H1 (cell line): ENCODE data around the gene SULF2. TPM values are rescaled to one million over a fixed set of nuclear protein-coding genes. Genes with fewer than 3 reads are reported as not detected.

Experiments used
- CTCF ChIA-PET: fragments of 300-600 bp; sonication (Branson Sonifier 250); formaldehyde crosslinking; loops from one replicate; lab custom pipeline; 2021; ENCODE audit not compliant: partially characterized antibody; lab: Charles Lee
- POLR2A ChIA-PET: fragments of 300-600 bp; sonication (Branson Sonifier 250); formaldehyde crosslinking; loops from one replicate; lab custom pipeline; 2021; ENCODE audit warnings: inconsistent platforms; ENCODE audit not compliant: partially characterized antibody; lab: Charles Lee
- DNase-seq, 2 experiments: peaks; one replicate each; pipeline versions ENCODE4 v3.0.0 to v3.0.0-alpha.2; 2010 to 2022; ENCODE audit warnings: low spot score in 2 of 2, low read depth in 1 of 2, mixed read lengths in 1 of 2
- FAIRE-seq: peaks from 2 replicates; lab custom pipeline; 2011; peaks lifted over from hg19 to GRCh38; lab: Jason Lieb, UNC
- H2AFZ ChIP-seq: 2 replicates; pipeline ENCODE4 v1.8.1; 2012; ENCODE audit warnings: low read length, inconsistent platforms
- H2AK5ac ChIP-seq: 2 replicates; pipeline ENCODE4 v1.6.1; 2013; ENCODE audit warnings: low read depth, low read length
- H2BK120ac ChIP-seq: replicated peaks from 2 replicates; pipeline ENCODE3; 2013; ENCODE audit warnings: low read depth, low read length, inconsistent platforms
- H2BK12ac ChIP-seq: 2 replicates; pipeline ENCODE4 v1.6.1; 2013; ENCODE audit warnings: low read depth, low read length
- H2BK15ac ChIP-seq: 2 replicates; pipeline ENCODE4 v1.6.1; 2013; ENCODE audit warnings: low read length
- H2BK20ac ChIP-seq: 2 replicates; pipeline ENCODE4 v1.6.1; 2013; ENCODE audit warnings: low read length
- H2BK5ac ChIP-seq: 2 replicates; pipeline ENCODE4 v1.6.1; 2013; ENCODE audit warnings: low read depth, low read length
- H3K14ac ChIP-seq: 2 replicates; pipeline ENCODE4 v1.6.1; 2013; ENCODE audit warnings: inconsistent platforms; ENCODE audit not compliant: insufficient read length
- H3K18ac ChIP-seq: 2 replicates; pipeline ENCODE4 v1.6.1; 2013; ENCODE audit warnings: low read length; ENCODE audit errors: extremely low read depth
- H3K23ac ChIP-seq: 2 replicates; pipeline ENCODE4 v1.6.1; 2013; ENCODE audit warnings: inconsistent platforms; ENCODE audit not compliant: insufficient read length
- H3K23me2 ChIP-seq: 2 replicates; pipeline ENCODE4 v1.6.1; 2013; ENCODE audit warnings: low read depth, low read length
- H3K27ac ChIP-seq: 2 replicates; pipeline ENCODE4 v1.6.1; 2011; ENCODE audit warnings: low read depth, low read length, inconsistent platforms
- H3K27me3 ChIP-seq, 4 experiments: replicated peaks in 1 of 4; 1 replicate in 1 of 4; 2 replicates in 3 of 4; pipeline versions ENCODE4 v1.6.1 to v1.8.1; 2011 to 2013; ENCODE audit warnings: low read length in 3 of 4, mild to moderate bottlenecking in 3 of 4, inconsistent platforms in 2 of 4, mixed read lengths in 2 of 4, moderate library complexity in 1 of 4; ENCODE audit not compliant: control insufficient read depth in 3 of 4, insufficient read depth in 3 of 4; ENCODE audit errors: extremely low read depth in 1 of 4
- H3K36me3 ChIP-seq, 4 experiments: 2 replicates each; pipeline versions ENCODE4 v1.6.1 to v1.8.1; 2011 to 2013; ENCODE audit warnings: mild to moderate bottlenecking in 4 of 4, low read length in 3 of 4, moderate library complexity in 2 of 4, control low read depth in 1 of 4, inconsistent platforms in 1 of 4; ENCODE audit not compliant: insufficient read depth in 4 of 4, control insufficient read depth in 2 of 4
- H3K4ac ChIP-seq: replicated peaks from 2 replicates; pipeline ENCODE3; 2013; ENCODE audit warnings: low read length, low read depth, mixed read lengths, inconsistent platforms; ENCODE audit not compliant: insufficient read length
- H3K4me1 ChIP-seq, 4 experiments: replicated peaks in 1 of 4; 1 replicate in 1 of 4; 2 replicates in 3 of 4; pipeline versions ENCODE4 v1.6.1 to v1.8.1; 2011 to 2013; ENCODE audit warnings: low read length in 3 of 4, inconsistent platforms in 2 of 4, mixed read lengths in 1 of 4; ENCODE audit not compliant: insufficient read depth in 4 of 4, control insufficient read depth in 3 of 4
- H3K4me2 ChIP-seq, 2 experiments: 2 replicates each; pipeline versions ENCODE4 v1.6.1 to v1.8.1; 2011 to 2013; ENCODE audit warnings: low read depth in 2 of 2, low read length in 2 of 2, control low read depth in 1 of 2, inconsistent platforms in 1 of 2, mild to moderate bottlenecking in 1 of 2; ENCODE audit not compliant: insufficient read depth in 1 of 2
- H3K4me3 ChIP-seq, 4 experiments: fragments of 200-600, 300-600 bp in 1 of 4; sonication (generic), shearing (Covaris generic), sonication (Bioruptor Twin) in 1 of 4; 2 replicates each; pipeline versions ENCODE4 v1.5.1 to v1.8.1; 2011 to 2016; ENCODE audit warnings: low read length in 4 of 4, low read depth in 3 of 4, control low read depth in 2 of 4, inconsistent platforms in 2 of 4, mild to moderate bottlenecking in 2 of 4, mixed read lengths in 1 of 4, moderate library complexity in 1 of 4; ENCODE audit not compliant: insufficient read depth in 2 of 4; ENCODE audit errors: extremely low read depth in 1 of 4
- H3K56ac ChIP-seq: replicated peaks from 2 replicates; pipeline ENCODE3; 2013; ENCODE audit warnings: low read depth, mild to moderate bottlenecking, mixed read lengths, low read length, inconsistent platforms; ENCODE audit not compliant: insufficient read length
- H3K79me1 ChIP-seq: 2 replicates; pipeline ENCODE4 v1.6.1; 2013; ENCODE audit warnings: low read depth, low read length, control low read depth
- H3K79me2 ChIP-seq, 2 experiments: 2 replicates each; pipeline versions ENCODE4 v1.6.1 to v1.8.1; 2012 to 2013; ENCODE audit warnings: low read length in 2 of 2, mild to moderate bottlenecking in 2 of 2, inconsistent platforms in 1 of 2; ENCODE audit not compliant: insufficient read depth in 2 of 2, control insufficient read depth in 1 of 2
- H3K9ac ChIP-seq, 4 experiments: replicated peaks in 1 of 4; 1 replicate in 1 of 4; 2 replicates in 3 of 4; pipeline versions ENCODE4 v1.6.1 to v1.8.1; 2011 to 2013; ENCODE audit warnings: low read depth in 3 of 4, low read length in 3 of 4, control low read depth in 2 of 4, mild to moderate bottlenecking in 2 of 4, moderate library complexity in 2 of 4, inconsistent platforms in 1 of 4; ENCODE audit errors: extremely low read depth in 1 of 4
- H3K9me3 ChIP-seq, 2 experiments: 2 replicates each; pipeline versions ENCODE4 v1.6.1 to v1.8.1; 2012 to 2013; ENCODE audit warnings: mild to moderate bottlenecking in 2 of 2, moderate library complexity in 2 of 2, control low read depth in 1 of 2, inconsistent platforms in 1 of 2, low read depth in 1 of 2, low read length in 1 of 2, mixed read lengths in 1 of 2; ENCODE audit not compliant: insufficient read depth in 2 of 2
- H4K20me1 ChIP-seq, 2 experiments: replicated peaks in 1 of 2; 2 replicates each; pipeline versions ENCODE3 to v1.8.1; 2011 to 2013; ENCODE audit warnings: inconsistent platforms in 2 of 2, low read length in 2 of 2, mild to moderate bottlenecking in 1 of 2; ENCODE audit not compliant: insufficient read depth in 2 of 2, control insufficient read depth in 1 of 2
- H4K5ac ChIP-seq: 2 replicates; pipeline ENCODE4 v1.6.1; 2013; ENCODE audit warnings: low read length, low read depth, mixed read lengths, inconsistent platforms; ENCODE audit not compliant: insufficient read length
- H4K8ac ChIP-seq: 2 replicates; pipeline ENCODE4 v1.8.0; 2013; ENCODE audit warnings: mild to moderate bottlenecking, moderate library complexity, low read length, inconsistent platforms; ENCODE audit not compliant: insufficient read depth; ENCODE audit errors: extremely low read depth
- H4K91ac ChIP-seq: replicated peaks from 2 replicates; pipeline ENCODE3; 2013; ENCODE audit warnings: low read length, mixed read lengths, inconsistent platforms; ENCODE audit not compliant: insufficient read length
- ASH2L ChIP-seq: fragments of 200-600, 300-600 bp; sonication (generic); IDR thresholded peaks from one replicate; pipeline ENCODE4 v1.7.1; 2017; ENCODE audit warnings: low read length
- CBX5 ChIP-seq: fragments of 300-800, 300-1000 bp; sonication (generic); IDR thresholded peaks from 2 replicates; pipeline ENCODE4 v1.7.1; 2016; ENCODE audit warnings: antibody characterized with exemption, low read length, low read depth
- CHD1 ChIP-seq: IDR thresholded peaks from 2 replicates; pipeline ENCODE4 v1.6.1; 2012; ENCODE audit warnings: low read depth, low read length, improper control_type of control experiment
- EZH2 ChIP-seq: fragments of 200-600 bp; sonication (generic); IDR thresholded peaks from 2 replicates; pipeline ENCODE4 v1.7.1; 2012; ENCODE audit warnings: low read depth, mild to moderate bottlenecking, moderate library complexity, low read length, inconsistent platforms; ENCODE audit not compliant: severe bottlenecking
- NRF1 ChIP-seq: IDR thresholded peaks from 2 replicates; pipeline ENCODE4 v1.6.1; 2011; ENCODE audit warnings: mild to moderate bottlenecking, low read depth, low read length, improper control_type of control experiment
- RNF2 ChIP-seq: fragments of 200-900, 300-1000 bp; sonication (generic); IDR thresholded peaks from 2 replicates; pipeline ENCODE4 v1.7.1; 2016; ENCODE audit warnings: borderline replicate concordance, low read depth, mild to moderate bottlenecking, antibody characterized with exemption, low read length; ENCODE audit not compliant: poor library complexity, severe bottlenecking; ENCODE audit errors: missing control alignments
- SIN3A ChIP-seq, 2 experiments: IDR thresholded peaks in 1 of 2; conservative IDR thresholded peaks in 1 of 2; 2 replicates each; pipeline ENCODE4 v1.6.1; 2011 to 2012; ENCODE audit warnings: low read length in 2 of 2, improper control_type of control experiment in 1 of 2, low read depth in 1 of 2, mild to moderate bottlenecking in 1 of 2
- SP1 ChIP-seq: IDR thresholded peaks from 2 replicates; pipeline ENCODE4 v1.6.1; 2011; ENCODE audit warnings: low read depth, low read length
- polyA plus RNA-seq, 7 experiments: library from polyadenylated mRNA; depleted of rRNA in 3 of 7; stranded (reverse) in 5 of 7; unstranded in 2 of 7; fragments of >200 nt in 5 of 7; fragments of 200-250 nt in 2 of 7; gene quantifications; 1 replicate in 5 of 7; 2 replicates in 1 of 7; 4 replicates in 1 of 7; pipeline versions ENCODE4 v1.2.1 to v1.2.3, GENCODE V29; 2011 to 2013; ENCODE audit warnings: missing spikeins in 2 of 7, mixed read lengths in 2 of 7
- total RNA-seq: library from RNA; stranded (reverse); fragmentation: NEBNext Ultra II Directional; extraction: Animal tissue kit (Norgen Biotek cat#: 25700); gene quantifications from 2 replicates; pipeline ENCODE4 v1.2.1, GENCODE V29; 2021

Gene SULF2
- total and polyA plus RNA-seq, 2 of the 8 experiments (the other 6 are each of a cell fraction or from before 2014, with no cell fraction given), result 15.7 to 28.2 TPM

DNA sequence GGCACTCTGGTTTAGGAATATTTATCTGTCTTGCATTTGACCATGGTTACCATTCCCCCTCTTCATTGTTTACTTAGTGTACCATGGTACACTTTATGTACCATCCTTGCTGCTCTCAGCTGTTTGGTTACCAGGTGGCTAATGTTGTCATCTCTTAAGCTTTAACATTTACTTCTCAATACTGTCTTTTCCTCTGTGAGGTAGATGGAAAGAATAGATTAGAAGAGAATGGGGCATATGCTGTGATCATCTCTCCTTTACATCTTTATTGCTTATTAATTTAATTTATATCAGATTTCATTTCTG lies 174.4 kb downstream of the SULF2 start:
- Histone ChIP-seq H2AK5ac (no peak overlapping the region), H3K4me3 (no peak overlapping the region), H4K8ac (no peak overlapping the region), H2BK12ac (no peak overlapping the region), H3K9ac (no peak overlapping the region), H3K27me3 (peaks cover 0 to 1% (median 0%) of the 10 kb centered on the region in 4 experiments; a peak in 1 of 7 replicates), H2AFZ (no peak overlapping the region), H3K4ac (no peak overlapping the region), H3K79me2 (peaks cover 0 to 3% of the 10 kb centered on the region in 2 experiments; a peak in 1 of 4 replicates), H2BK5ac (no peak overlapping the region), H3K23me2 (no peaks in the 10 kb centered on the region), H3K56ac (no peak overlapping the region), H2BK120ac (no peak overlapping the region), H4K91ac (no peak overlapping the region), H3K23ac (no peak overlapping the region), H3K18ac (no peak overlapping the region), H3K36me3 (no peaks in the 10 kb centered on the region), H2BK15ac (no peak overlapping the region), H4K20me1 (no peaks in the 10 kb centered on the region), H4K5ac (no peak overlapping the region), H3K79me1 (no peaks in the 10 kb centered on the region), H3K9me3 (no peaks in the 10 kb centered on the region), H2BK20ac (no peak overlapping the region), H3K4me2 (no peak overlapping the region), H3K27ac (no peak overlapping the region), H3K14ac (no peak overlapping the region), H3K4me1 (no peaks in the 10 kb centered on the region)
- no peak for FAIRE-seq
- ChIA-PET POLR2A (no interaction called here), CTCF (interaction anchor here (1.6 to 2.5 kb wide), 2 partner anchors 10 to 90 kb away, joined by 9 to 10 read pairs; no protein-coding TSS in a partner anchor)
- no peak for DNase-seq
- no peak for TF ChIP-seq NRF1
- TF ChIP-seq CHD1, result no peak
- no peak for TF ChIP-seq CBX5
- no peak for TF ChIP-seq ASH2L
- no peak for TF ChIP-seq SP1
- no peak for TF ChIP-seq SIN3A (conservative IDR thresholded peaks at IDR 0.05 in 1 of 2, IDR thresholded peaks at IDR 0.05 in 1 of 2; ENCODE audit: low read depth in 1 of 2, low read length in 2 of 2)
- no peak for TF ChIP-seq RNF2
- no peak for TF ChIP-seq EZH2
